HG03558 (cell line): ENCODE results near the gene CPED1.
"Not testable (repeated sequence)": the region's sequence is repeated elsewhere in the genome, so short reads cannot be mapped to it uniquely, and the experiment has no call there.

Experiments used
- ATAC-seq: cut with Tn5 transposase; IDR thresholded peaks from one replicate; pipeline ENCODE4 v1.9.1; 2021; ENCODE audit warnings: moderate number of reproducible peaks; ENCODE audit not compliant: unreplicated experiment; ENCODE audit errors: extremely low read depth

CPED1 gene

DNA sequence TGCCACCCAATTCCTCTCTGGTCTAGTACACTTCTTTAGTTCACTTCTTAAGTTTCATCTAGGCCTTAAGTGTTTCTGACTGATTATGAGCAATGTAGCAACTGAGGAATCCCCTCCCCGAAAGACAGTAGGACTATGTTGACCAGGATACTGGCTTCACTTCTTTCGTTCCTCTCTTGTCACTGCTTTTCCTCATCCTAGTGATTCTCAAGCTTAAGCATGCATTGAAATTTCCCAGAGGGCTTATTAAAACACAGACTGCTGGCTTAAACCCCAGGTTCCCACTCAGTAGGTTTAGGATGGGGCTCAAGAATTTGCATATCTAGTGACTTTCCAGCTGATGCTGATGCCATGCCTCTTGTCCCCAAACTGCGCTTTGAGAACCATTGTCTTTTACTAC lies 175.7 kb downstream of the CPED1 start:
- ATAC-seq: no peak

DNA sequence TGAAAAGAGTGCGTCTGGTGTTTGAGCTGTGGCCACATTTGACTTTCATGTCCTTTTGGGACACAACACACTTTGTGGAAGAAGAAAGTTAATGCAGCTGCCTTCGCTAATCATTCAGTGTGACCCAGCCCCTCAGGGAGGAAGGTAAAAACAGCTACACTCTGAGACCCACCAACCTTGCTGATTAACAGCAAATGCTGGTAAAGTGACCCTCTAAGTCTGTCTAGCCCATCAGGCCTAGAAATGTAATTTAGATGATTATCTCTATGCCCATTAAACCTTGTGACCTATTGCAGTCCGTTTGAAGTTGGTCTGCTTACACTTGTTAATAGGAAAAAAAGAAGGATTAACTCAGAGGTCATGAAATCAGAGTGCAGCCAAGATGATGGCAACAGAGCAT lies 178.4 kb downstream of the CPED1 start:
- ATAC-seq: no peak

DNA sequence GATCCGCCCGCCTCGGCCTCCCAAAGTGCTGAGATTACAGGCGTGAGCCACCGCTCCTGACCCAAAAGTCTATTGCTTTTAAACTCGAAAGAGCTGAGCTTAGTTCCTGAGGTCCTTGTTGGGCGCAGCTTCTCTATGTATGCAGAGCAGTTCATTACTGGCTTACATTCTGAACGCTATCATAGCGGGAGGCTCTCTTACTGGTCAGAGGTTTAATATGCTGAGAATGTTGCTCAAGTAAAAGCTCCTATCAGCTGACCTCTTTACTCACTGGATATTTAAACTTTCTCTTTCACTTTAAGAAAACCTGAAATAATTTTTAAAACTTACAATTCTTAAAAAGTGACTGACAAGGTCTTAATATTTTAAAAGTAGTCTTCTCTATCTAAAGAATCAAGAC lies 179.5 kb downstream of the CPED1 start:
- ATAC-seq: no peak

GRCh38 chr7:121169469-121169868 lies 181.0 kb downstream of the CPED1 start:
- no peak for ATAC-seq

- no peak for ATAC-seq
These were observed 184.0 kb downstream of the CPED1 start for GRCh38 chr7:121172484-121172883.

- ATAC-seq: no peak
These were observed 187.3 kb downstream of the CPED1 start for GRCh38 chr7:121175826-121176225.

DNA sequence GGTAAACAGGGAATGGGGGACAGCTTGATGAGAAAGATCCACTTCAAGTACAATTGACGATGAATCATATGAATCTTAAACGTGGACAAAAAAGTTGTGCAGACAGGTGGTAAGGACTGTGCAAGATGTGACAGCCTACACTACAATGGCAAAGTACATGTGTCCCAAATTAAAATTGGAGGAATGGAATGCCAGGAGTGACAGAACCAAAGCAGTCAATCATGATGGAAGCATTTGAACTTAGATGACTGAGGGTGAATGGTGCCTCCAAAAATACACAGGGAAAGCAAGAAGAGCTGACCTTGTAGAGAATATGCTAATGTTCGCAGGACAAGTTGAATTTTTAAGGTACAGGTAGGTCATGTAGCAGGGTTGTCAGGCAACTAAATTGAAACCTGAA lies 189.9 kb downstream of the CPED1 start:
- ATAC-seq: no peak

DNA sequence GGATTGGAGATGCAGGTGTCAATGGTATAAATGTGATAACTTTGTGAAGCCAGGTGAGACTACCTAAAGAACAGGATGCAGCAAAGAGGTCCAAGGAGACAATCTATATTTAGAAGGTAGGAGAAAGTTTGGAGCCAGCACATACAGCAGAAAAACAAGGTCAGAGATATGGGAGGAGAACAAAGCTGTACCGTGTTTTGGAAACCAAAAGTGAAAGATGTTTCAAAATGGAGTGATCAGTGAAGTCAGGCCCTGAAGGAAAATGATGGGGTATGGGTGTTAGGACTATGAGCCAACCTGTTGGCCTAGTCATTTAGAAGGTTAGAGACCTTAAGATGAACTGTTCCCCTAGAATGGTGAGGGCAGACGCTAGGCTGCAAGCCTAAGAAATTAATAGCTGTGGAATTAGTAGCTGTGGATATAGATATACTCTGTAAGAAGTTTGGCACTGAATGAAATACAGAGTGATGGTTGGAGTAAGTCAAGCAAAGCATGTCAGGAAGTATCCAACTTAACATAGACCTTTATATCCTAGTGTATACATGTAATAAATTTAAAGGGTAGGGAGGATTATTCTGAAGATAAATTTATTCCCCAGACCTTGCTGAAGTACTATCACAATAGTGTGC lies 190.5 kb downstream of the CPED1 start:
- peak; percentile 31 for ATAC-seq

DNA sequence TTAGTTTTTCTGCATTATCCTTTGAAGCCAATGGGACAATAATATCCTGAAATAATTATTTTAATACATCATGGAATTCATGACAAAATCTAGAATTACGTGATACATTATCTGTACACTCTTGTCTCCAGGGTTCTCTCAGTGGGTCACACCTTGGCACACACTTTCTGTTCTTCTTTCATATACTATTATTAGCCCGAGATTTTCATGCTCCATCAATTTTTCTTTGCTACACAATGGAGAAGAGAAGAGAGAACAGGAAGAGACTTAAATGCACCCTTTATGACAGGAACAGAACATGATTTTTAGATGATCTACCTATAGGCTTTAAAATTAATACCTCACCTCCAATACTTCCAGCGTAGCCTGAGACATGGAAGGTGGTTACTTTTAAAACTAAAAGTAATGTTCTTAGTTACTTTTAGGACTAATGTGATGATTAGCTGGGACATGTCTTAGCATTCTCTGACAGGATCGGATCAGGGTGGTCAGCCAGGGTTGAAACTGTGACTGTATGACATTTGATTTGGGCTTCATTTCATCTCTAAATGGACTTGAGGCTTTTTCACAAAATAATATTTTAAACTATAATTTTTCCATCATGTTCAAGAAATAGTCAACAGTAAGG lies 192.0 kb downstream of the CPED1 start:
- peak; percentile 88 for ATAC-seq

DNA sequence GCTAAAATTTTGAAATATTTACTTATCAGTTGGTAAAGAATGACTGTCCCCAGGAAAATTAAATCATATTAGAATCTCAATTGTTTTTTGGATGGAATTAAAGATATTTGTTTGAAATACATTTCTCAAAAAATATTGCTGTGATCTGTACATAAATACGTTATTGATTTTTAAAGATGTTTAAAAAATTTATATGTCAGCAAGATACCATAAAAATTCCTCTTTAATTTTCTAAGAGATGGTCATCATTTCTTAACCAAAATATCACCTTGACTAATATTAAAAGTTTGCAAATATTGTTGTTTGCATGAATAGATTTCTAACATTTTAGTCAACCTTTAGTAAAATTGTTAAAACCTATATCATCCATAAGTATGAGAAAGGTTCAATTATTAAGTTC lies 192.8 kb downstream of the CPED1 start:
- no peak for ATAC-seq

DNA sequence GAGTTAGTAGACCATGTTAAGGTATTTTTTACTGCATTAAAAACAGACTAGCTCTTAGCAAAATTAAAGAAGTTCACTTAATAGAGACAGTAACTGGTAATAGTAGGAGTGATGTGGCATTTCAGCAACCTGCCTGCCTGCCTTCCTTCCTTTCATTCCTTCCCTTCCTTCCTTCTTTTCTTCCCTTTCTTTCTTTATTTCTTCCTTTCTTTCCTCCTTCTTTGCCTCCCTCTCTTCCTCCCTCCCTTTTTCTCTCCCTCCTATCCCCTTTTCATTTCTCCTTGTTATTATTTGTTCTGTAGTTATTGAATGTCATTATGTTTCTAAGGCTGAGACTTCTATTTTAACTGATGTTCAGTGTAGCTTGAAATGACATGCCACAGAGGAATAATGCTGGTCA lies 193.8 kb downstream of the CPED1 start:
- no peak for ATAC-seq

DNA sequence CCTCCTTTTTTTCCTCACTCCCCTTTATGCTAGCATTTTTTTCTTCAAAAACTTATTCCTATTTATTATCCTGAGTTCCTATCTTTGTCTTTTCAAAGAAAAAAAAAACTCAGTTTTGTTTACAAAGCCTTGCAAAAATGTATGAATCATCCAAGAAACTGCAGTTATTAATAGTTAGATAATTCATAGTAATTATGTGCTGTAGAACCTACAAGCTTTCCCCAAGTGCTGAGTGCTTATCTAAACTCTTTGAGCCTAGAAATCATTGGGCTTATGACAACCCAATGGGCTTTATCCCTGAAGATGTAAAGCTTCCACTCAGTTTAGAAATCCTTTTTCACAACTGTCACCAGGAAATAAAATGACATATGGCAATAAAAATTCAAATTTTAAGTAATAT lies 194.4 kb downstream of the CPED1 start:
- no peak for ATAC-seq

GRCh38 chr7:121183883-121184282 lies 195.4 kb downstream of the CPED1 start:
- not testable (repeated sequence) for ATAC-seq

- no peak for ATAC-seq
These were observed 198.2 kb downstream of the CPED1 start for GRCh38 chr7:121186746-121187145.

- ATAC-seq: peak; percentile 85
These were observed 198.7 kb downstream of the CPED1 start for GRCh38 chr7:121187222-121187621.

DNA sequence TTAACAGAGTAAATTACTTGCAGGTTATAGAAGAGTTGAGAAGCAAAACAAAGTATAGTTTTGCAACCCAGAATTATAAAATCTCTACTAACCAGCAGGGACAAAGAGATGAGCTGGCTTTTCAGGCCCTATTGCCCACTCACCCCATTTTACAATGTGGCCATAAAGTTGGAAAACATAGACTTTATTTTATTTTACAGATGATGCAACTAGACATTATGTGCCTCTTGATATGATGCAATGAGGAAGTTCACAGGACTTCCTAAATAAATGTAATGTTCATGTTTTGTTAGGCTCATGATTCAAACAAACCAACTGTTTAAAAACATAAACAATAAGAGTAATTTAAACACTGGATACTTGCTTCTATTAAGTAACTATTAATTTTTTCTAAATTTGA lies 199.2 kb downstream of the CPED1 start:
- no peak for ATAC-seq

- no peak for ATAC-seq
These were observed 204.3 kb downstream of the CPED1 start for GRCh38 chr7:121192834-121193233.

DNA sequence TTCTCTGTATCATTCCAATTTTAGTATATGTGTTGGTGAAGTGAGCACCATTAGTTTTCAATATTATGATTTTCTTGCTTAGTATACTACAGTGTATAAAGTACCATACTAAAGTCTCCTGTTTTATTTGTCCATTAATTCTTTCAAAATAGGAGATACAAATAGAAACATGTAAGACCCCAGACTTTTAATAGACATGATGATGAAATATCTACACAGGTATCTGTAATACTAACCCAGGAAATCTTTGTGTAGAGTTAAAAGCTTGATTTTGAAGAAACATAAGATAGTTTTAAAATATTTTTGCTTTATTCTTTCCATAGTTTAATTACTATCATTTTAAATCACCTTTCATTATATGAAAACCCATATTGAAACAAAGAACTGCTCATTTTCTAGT lies 206.5 kb downstream of the CPED1 start:
- no peak for ATAC-seq

DNA sequence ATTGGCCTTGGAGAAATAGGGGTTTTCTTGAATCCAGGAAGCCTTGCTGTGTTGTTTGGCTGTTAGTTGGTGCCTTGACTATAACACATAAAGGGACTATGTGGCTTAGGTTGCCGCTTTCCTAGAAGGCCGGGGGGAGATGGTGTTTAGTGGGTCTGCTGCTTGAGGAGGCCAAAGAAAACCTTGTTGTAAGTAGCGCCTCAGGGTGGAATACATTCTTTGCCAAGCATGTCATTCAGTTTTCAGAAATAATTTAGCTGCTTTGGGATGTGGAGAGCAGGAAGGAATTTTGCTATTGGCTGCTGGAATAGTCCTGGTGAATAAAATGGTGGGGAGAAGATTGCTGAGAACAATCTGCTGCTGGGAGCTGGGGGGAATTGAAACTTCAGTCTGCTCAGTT lies 207.4 kb downstream of the CPED1 start:
- ATAC-seq: no peak

DNA sequence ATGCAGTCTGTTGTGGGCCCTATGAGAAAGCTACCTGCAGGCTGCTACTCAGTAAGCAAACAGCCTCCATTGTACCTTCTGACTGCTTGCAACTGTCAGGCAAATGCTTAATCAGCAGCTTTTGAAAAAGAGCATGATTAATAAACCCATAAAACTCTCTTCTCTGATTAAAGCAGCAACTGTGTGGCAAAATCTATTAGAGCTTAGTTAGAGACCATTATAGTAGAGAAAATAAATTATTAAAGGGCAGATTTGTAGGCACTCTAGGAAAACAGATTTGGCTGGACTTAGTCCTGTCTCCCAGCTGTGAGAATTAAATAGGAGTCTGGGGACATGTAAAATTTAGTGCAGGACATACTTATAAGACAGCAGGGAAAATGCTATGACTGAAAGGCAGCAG lies 207.8 kb downstream of the CPED1 start:
- ATAC-seq: no peak

DNA sequence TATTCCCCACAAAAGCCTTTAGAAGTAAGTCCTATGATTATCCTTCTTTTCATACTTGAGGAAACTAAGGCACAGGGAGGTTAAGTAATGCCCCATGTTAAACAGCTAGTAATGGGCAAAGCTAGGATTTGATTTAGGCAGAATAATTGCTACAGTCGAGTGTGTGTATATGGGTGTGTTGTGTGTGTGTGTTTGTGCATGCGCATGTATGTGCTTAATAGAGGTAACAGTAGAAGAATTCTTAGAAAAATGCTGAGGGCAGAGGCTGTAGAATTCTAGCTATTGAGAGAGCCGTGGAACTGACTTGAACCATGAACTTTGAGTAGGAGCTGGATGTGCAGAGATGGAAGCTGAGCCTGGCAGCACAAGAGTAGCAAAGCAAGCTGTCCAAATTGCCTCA lies 208.9 kb downstream of the CPED1 start:
- ATAC-seq: no peak

- ATAC-seq: no peak
These were observed 210.0 kb downstream of the CPED1 start for GRCh38 chr7:121198502-121198901.
